SK-N-SH (cell line): Measurements from ENCODE around the gene DPP4.

Source experiments
- CTCF ChIP-seq: fragments of 200-600 bp; sonication (generic); IDR thresholded peaks from 2 replicates; pipeline ENCODE4 v1.6.1; 2017; ENCODE audit warnings: antibody characterized with exemption, mild to moderate bottlenecking, moderate library complexity
- MEF2A ChIP-seq: IDR thresholded peaks from 2 replicates; pipeline ENCODE4 v1.4.0; 2012; ENCODE audit warnings: low read depth, borderline replicate concordance
- PBX3 ChIP-seq: IDR thresholded peaks from 2 replicates; pipeline ENCODE4; 2012

- TF ChIP-seq CTCF (no peak), MEF2A (no peak), PBX3 (no peak)
These were observed 17.1 kb downstream of the DPP4 start for GRCh38 chr2:162056796-162057399.
